RWPE2 (cell line): ENCODE results near the gene LRRK1.

ENCODE experiments used
- ATAC-seq: fragments of 200-7000 bp; cut with Tn5 transposase; 3 replicates; pipeline ENCODE4 v1.9.1; 2021; ENCODE audit warnings: low read depth
- DNase-seq: peaks from one replicate; pipeline ENCODE4 v3.0.0-alpha.2; 2020; ENCODE audit warnings: low spot score
- H3K27ac ChIP-seq: fragments of 450-650 bp; 2 replicates; pipeline ENCODE4 v1.5.1; 2017; ENCODE audit warnings: mild to moderate bottlenecking; ENCODE audit not compliant: poor library complexity, severe bottlenecking
- H3K27me3 ChIP-seq: fragments of 250-450 bp; sonication (Bioruptor Pico); 2 replicates; pipeline ENCODE4 v1.5.1; 2021; ENCODE audit warnings: mild to moderate bottlenecking, moderate library complexity; ENCODE audit not compliant: insufficient read depth, poor library complexity, severe bottlenecking
- H3K36me3 ChIP-seq: fragments of 250-450 bp; sonication (Bioruptor Pico); 2 replicates; pipeline ENCODE4 v1.5.1; 2020; ENCODE audit warnings: low read depth, mild to moderate bottlenecking, moderate library complexity
- H3K4me1 ChIP-seq: fragments of 250-450 bp; sonication (Bioruptor Pico); 2 replicates; pipeline ENCODE4 v1.5.1; 2021; ENCODE audit warnings: mild to moderate bottlenecking, moderate library complexity; ENCODE audit not compliant: insufficient read depth, poor library complexity, severe bottlenecking
- H3K4me3 ChIP-seq: fragments of 250-450 bp; sonication (Bioruptor Pico); 2 replicates; pipeline ENCODE4 v1.5.1; 2021; ENCODE audit warnings: mild to moderate bottlenecking, moderate library complexity; ENCODE audit not compliant: severe bottlenecking
- H3K9me3 ChIP-seq: fragments of 250-450 bp; sonication (Bioruptor Pico); 2 replicates; pipeline ENCODE4 v1.5.1; 2021; ENCODE audit warnings: mild to moderate bottlenecking, moderate library complexity; ENCODE audit not compliant: severe bottlenecking
- TF ChIP-seq, protein P1 (sequence below): fragments of 450-650 bp; IDR thresholded peaks from one replicate; pipeline ENCODE4 v1.5.1; 2017; ENCODE audit warnings: mild to moderate bottlenecking, moderate library complexity; ENCODE audit not compliant: poor library complexity, severe bottlenecking

The LRRK1 gene

DNA sequence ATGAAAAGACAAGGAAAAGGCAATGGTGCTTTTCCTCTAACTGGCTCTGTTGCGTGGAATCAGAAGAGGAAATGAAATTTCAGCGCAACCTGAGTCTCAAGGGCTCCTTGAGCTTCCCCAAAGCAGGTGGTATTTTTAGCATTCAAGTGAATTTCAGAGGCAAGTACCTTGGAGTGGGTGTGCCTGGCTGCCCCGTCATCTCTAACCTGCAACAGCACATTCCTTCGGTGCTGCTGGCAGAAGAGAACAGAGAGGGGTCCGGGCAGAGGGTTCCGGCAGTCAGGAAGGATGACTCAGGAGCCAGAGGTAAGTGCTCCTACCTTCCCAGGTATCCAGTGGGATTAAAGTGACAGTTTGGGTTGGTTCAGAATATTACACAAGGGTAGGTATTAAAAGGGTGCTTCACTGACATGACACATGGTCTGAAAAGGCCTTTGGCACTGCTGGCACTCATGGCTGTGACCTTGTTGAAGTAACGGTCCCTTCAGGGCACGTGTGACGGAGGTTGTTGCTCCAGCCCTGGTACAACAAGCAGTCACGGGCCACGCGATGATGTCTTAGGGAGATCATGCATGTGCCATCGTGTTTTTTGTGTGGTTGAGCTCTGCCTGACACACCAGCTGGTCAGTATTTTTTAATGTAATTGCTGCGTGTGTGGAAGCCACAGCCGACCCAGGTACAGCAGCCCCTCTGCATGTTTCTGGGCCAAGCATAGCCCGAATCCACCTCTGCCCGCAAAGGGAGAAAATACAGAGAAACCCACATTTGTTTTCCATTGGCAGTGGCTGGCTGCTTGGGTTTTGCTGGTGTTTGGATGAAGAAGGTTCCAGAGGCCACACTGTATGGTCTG is 75.7 kb downstream of the LRRK1 start:
- ATAC-seq = no peak
- H3K27ac ChIP-seq = no peak overlapping the region
- H3K4me1 ChIP-seq = no peaks in the 10 kb centered on the region
- no peaks in the 10 kb centered on the region for H3K9me3 ChIP-seq
- no peaks in the 10 kb centered on the region for H3K27me3 ChIP-seq
- peaks cover 12% of the 10 kb centered on the region; the same call in 1 of the 2 replicates for H3K36me3 ChIP-seq
- DNase-seq = no peak
- no peak overlapping the region for H3K4me3 ChIP-seq
- TF ChIP-seq, protein P1, sequence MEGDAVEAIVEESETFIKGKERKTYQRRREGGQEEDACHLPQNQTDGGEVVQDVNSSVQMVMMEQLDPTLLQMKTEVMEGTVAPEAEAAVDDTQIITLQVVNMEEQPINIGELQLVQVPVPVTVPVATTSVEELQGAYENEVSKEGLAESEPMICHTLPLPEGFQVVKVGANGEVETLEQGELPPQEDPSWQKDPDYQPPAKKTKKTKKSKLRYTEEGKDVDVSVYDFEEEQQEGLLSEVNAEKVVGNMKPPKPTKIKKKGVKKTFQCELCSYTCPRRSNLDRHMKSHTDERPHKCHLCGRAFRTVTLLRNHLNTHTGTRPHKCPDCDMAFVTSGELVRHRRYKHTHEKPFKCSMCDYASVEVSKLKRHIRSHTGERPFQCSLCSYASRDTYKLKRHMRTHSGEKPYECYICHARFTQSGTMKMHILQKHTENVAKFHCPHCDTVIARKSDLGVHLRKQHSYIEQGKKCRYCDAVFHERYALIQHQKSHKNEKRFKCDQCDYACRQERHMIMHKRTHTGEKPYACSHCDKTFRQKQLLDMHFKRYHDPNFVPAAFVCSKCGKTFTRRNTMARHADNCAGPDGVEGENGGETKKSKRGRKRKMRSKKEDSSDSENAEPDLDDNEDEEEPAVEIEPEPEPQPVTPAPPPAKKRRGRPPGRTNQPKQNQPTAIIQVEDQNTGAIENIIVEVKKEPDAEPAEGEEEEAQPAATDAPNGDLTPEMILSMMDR = no peak

GRCh38 chr15:100995471-100996430 is 76.6 kb downstream of the LRRK1 start:
- TF ChIP-seq, protein P1 = no peak
- no peaks in the 10 kb centered on the region for H3K4me1 ChIP-seq
- peaks cover 11% of the 10 kb centered on the region; the same call in 1 of the 2 replicates for H3K36me3 ChIP-seq
- no peak overlapping the region for H3K27ac ChIP-seq
- no peaks in the 10 kb centered on the region for H3K27me3 ChIP-seq
- DNase-seq = no peak
- H3K9me3 ChIP-seq = no peaks in the 10 kb centered on the region
- no peak overlapping the region for H3K4me3 ChIP-seq
- ATAC-seq = no peak

- no peak for ATAC-seq
- Histone ChIP-seq H3K4me3 (no peak overlapping the region), H3K27me3 (no peaks in the 10 kb centered on the region), H3K9me3 (no peaks in the 10 kb centered on the region), H3K4me1 (no peaks in the 10 kb centered on the region), H3K27ac (no peak overlapping the region), H3K36me3 (no peaks in the 10 kb centered on the region; the same call in 1 of the 2 replicates)
- TF ChIP-seq, protein P1 = no peak
- no peak for DNase-seq
Measured at GRCh38 chr15:100997442-100997841, 78.3 kb downstream of the LRRK1 start.

- no peaks in the 10 kb centered on the region for H3K4me1 ChIP-seq
- H3K36me3 ChIP-seq = no peaks in the 10 kb centered on the region; the same call in 1 of the 2 replicates
- H3K9me3 ChIP-seq = no peaks in the 10 kb centered on the region
- TF ChIP-seq, protein P1 = no peak
- no peak overlapping the region for H3K4me3 ChIP-seq
- no peaks in the 10 kb centered on the region for H3K27me3 ChIP-seq
- DNase-seq = no peak
- no peak overlapping the region for H3K27ac ChIP-seq
- no peak for ATAC-seq
Measured at GRCh38 chr15:100998630-100999029, 79.5 kb downstream of the LRRK1 start.
